NCI-H1092 treated with DMSO at 0.1 percent for 48 hours (cell line): ENCODE data around the gene STPG4.
"Not testable (repeated sequence)": the region's sequence is repeated elsewhere in the genome, so short reads cannot be mapped to it uniquely, and the experiment has no call there.

Experiments used
- DNase-seq: peaks from one replicate; lab custom pipeline; 2025; lab: John Stamatoyannopoulos, UW

Gene STPG4

GRCh38 chr2:47172922-47173695, 18.0 kb upstream of the STPG4 start:
- DNase-seq, result no peak

GRCh38 chr2:47172156-47172921, 17.2 kb upstream of the STPG4 start:
- DNase-seq, result no peak

GRCh38 chr2:47169784-47170183, 14.7 kb upstream of the STPG4 start:
- DNase-seq, result no peak

GRCh38 chr2:47168895-47169294, 13.8 kb upstream of the STPG4 start:
- not testable (repeated sequence) for DNase-seq

GRCh38 chr2:47167149-47167548, 12.0 kb upstream of the STPG4 start:
- DNase-seq, result no peak

GRCh38 chr2:47165001-47165555, 10.0 kb upstream of the STPG4 start:
- DNase-seq, result no peak

GRCh38 chr2:47162780-47163179, 7.7 kb upstream of the STPG4 start:
- no peak for DNase-seq

- no peak for DNase-seq
These were observed 6.4 kb upstream of the STPG4 start for GRCh38 chr2:47161475-47161874.

GRCh38 chr2:47160660-47161059, 5.6 kb upstream of the STPG4 start:
- DNase-seq, result no peak

GRCh38 chr2:47160211-47160610, 5.1 kb upstream of the STPG4 start:
- DNase-seq, result no peak

- DNase-seq, result no peak
These were observed 4.5 kb upstream of the STPG4 start for GRCh38 chr2:47159627-47160026.

- no peak for DNase-seq
These were observed 3.5 kb upstream of the STPG4 start for GRCh38 chr2:47158576-47158975.

- no peak for DNase-seq
These were observed 2.3 kb downstream of the STPG4 start for GRCh38 chr2:47152803-47153202.

- DNase-seq, result no peak
These were observed 4.9 kb downstream of the STPG4 start for GRCh38 chr2:47150175-47150574.

- DNase-seq, result no peak
These were observed 8.1 kb downstream of the STPG4 start for GRCh38 chr2:47147021-47147420.

GRCh38 chr2:47145466-47145865, 9.6 kb downstream of the STPG4 start:
- DNase-seq, result no peak

- no peak for DNase-seq
These were observed 13.6 kb downstream of the STPG4 start for GRCh38 chr2:47141520-47141919.

GRCh38 chr2:47134386-47135090, 20.6 kb downstream of the STPG4 start:
- DNase-seq, result no peak

- DNase-seq, result no peak
These were observed 22.1 kb downstream of the STPG4 start for GRCh38 chr2:47133046-47133445.

GRCh38 chr2:47129191-47129706, 25.9 kb downstream of the STPG4 start:
- DNase-seq, result no peak

- no peak for DNase-seq
These were observed 26.4 kb downstream of the STPG4 start for GRCh38 chr2:47128705-47129104.

GRCh38 chr2:47127862-47128543, 27.1 kb downstream of the STPG4 start:
- no peak for DNase-seq
